HG02610 (cell line): ENCODE measurements around the gene ZNF516.
A peak's percentile ranks its signal among the peaks of the same experiment; 100 is the strongest.

Source experiments
- ATAC-seq: cut with Tn5 transposase; IDR thresholded peaks from one replicate; pipeline ENCODE4 v1.9.1; 2021; ENCODE audit warnings: mild to moderate bottlenecking, moderate library complexity; ENCODE audit not compliant: unreplicated experiment

Gene ZNF516

GRCh38 chr18:76506974-76507764 is 12.1 kb upstream of the ZNF516 start:
- ATAC-seq = no peak

- ATAC-seq = no peak
Measured at GRCh38 chr18:76506395-76506794, 11.4 kb upstream of the ZNF516 start.

- no peak for ATAC-seq
Measured at GRCh38 chr18:76505614-76506013, 10.6 kb upstream of the ZNF516 start.

GRCh38 chr18:76504749-76505148 is 9.7 kb upstream of the ZNF516 start:
- no peak for ATAC-seq

- no peak for ATAC-seq
Measured at GRCh38 chr18:76503649-76504386, 8.8 kb upstream of the ZNF516 start.

GRCh38 chr18:76502551-76502950 is 7.5 kb upstream of the ZNF516 start:
- ATAC-seq = no peak

- peak; percentile 87 for ATAC-seq
Measured at GRCh38 chr18:76499637-76500340, 4.7 kb upstream of the ZNF516 start.

- ATAC-seq = no peak
Measured at GRCh38 chr18:76499021-76499420, 4.0 kb upstream of the ZNF516 start.

- ATAC-seq = no peak
Measured at GRCh38 chr18:76498064-76498463, 3.0 kb upstream of the ZNF516 start.

GRCh38 chr18:76497021-76497420 is 2.0 kb upstream of the ZNF516 start:
- ATAC-seq = no peak

- ATAC-seq = no peak
Measured at GRCh38 chr18:76496194-76496890, 1.3 kb upstream of the ZNF516 start.

GRCh38 chr18:76495435-76496193 is 572 bp upstream of the ZNF516 start:
- ATAC-seq = peak; percentile 11

- ATAC-seq = no peak
Measured at GRCh38 chr18:76494231-76495005, 624 bp downstream of the ZNF516 start.

GRCh38 chr18:76493213-76494161 is 1.6 kb downstream of the ZNF516 start:
- peak; percentile 12 for ATAC-seq

GRCh38 chr18:76492669-76493212 is 2.3 kb downstream of the ZNF516 start:
- peak; percentile 66 for ATAC-seq

- ATAC-seq = no peak
Measured at GRCh38 chr18:76491776-76492668, 3.0 kb downstream of the ZNF516 start.

GRCh38 chr18:76491473-76491775 is 3.6 kb downstream of the ZNF516 start:
- peak; percentile 16 for ATAC-seq
